Right renal cortex interstitium (tissue), 3 donors: ENCODE results near the gene RAVER1. TPM values are rescaled to one million over a fixed set of nuclear protein-coding genes. Genes with fewer than 3 reads are reported as not detected.
"Not testable (repeated sequence)": the region's sequence is repeated elsewhere in the genome, so short reads cannot be mapped to it uniquely, and the experiment has no call there.

Experiments used
- DNase-seq, 3 donors: peaks; one replicate each; pipeline ENCODE4 v3.0.0-alpha.2; 2013; ENCODE audit warnings: low read depth in 3 of 3, low spot score in 2 of 3
- polyA plus RNA-seq, 3 donors: library from polyadenylated mRNA; unstranded; fragments of 120-200 nt; gene quantifications; one replicate each; pipeline ENCODE4 v1.2.1, GENCODE V29; 2013; ENCODE audit not compliant: insufficient read length in 3 of 3

Gene RAVER1
- polyA plus RNA-seq: 10 to 100 TPM; 17.9 to 22.8 (median 22.6) TPM

GRCh38 chr19:10332965-10333757, at the start of gene RAVER1:
Gene RAVER1, minus strand, starts transcription at chr19:10333529. Its CDS starts 22 bp downstream, at chr19:10333507.
- DNase-seq: peak; percentile 85 to 94 (median 90)

- not testable (repeated sequence) for DNase-seq
Measured at GRCh38 chr19:10383223-10383499, 49.8 kb upstream of the RAVER1 start.

- peak; percentile 97 to 98 (median 98) for DNase-seq
Measured at GRCh38 chr19:10380313-10381102, 47.2 kb upstream of the RAVER1 start, which contains the start of gene TYK2. Gene TYK2, minus strand, starts transcription at chr19:10380572. Its CDS starts 2,166 bp downstream, at chr19:10378406.

- no peak for DNase-seq
Measured at GRCh38 chr19:10379880-10380312, 46.6 kb upstream of the RAVER1 start.

GRCh38 chr19:10378124-10378523, 44.8 kb upstream of the RAVER1 start:
- DNase-seq: no peak

- DNase-seq: not testable (repeated sequence)
Measured at GRCh38 chr19:10377140-10377640, 43.9 kb upstream of the RAVER1 start.

GRCh38 chr19:10374931-10375330, 41.6 kb upstream of the RAVER1 start:
- no peak for DNase-seq

- no peak for DNase-seq
Measured at GRCh38 chr19:10372690-10373089, 39.4 kb upstream of the RAVER1 start.

- DNase-seq: no peak
Measured at GRCh38 chr19:10368101-10368803, 34.9 kb upstream of the RAVER1 start.

- not testable (repeated sequence) for DNase-seq
Measured at GRCh38 chr19:10366950-10367512, 33.7 kb upstream of the RAVER1 start.

GRCh38 chr19:10365518-10365917, 32.2 kb upstream of the RAVER1 start:
- no peak for DNase-seq

- no peak for DNase-seq
Measured at GRCh38 chr19:10364644-10365043, 31.3 kb upstream of the RAVER1 start.

GRCh38 chr19:10363789-10364281, 30.5 kb upstream of the RAVER1 start:
- DNase-seq: no peak

GRCh38 chr19:10362259-10362658, 28.9 kb upstream of the RAVER1 start:
- DNase-seq: no peak

- no peak for DNase-seq
Measured at GRCh38 chr19:10361569-10362011, 28.3 kb upstream of the RAVER1 start.

- no peak for DNase-seq
Measured at GRCh38 chr19:10356431-10356830, 23.1 kb upstream of the RAVER1 start.

- no peak for DNase-seq
Measured at GRCh38 chr19:10353793-10354391, 20.6 kb upstream of the RAVER1 start.

GRCh38 chr19:10352764-10353671, 19.7 kb upstream of the RAVER1 start:
- no peak for DNase-seq

- no peak for DNase-seq
Measured at GRCh38 chr19:10346509-10346908, 13.2 kb upstream of the RAVER1 start.
